Hematopoietic multipotent progenitor cell treated with erythropoietin and hydrocortisone succinate and interleukin-3 and kit ligand, for 6 days (in vitro differentiated cells): ENCODE data around the gene NOSIP.

Experiments
- DNase-seq: peaks from one replicate; pipeline ENCODE4 v3.0.0-alpha.2; 2015

NOSIP gene

GRCh38 chr19:49594993-49595818 is 14.8 kb upstream of the NOSIP start:
- DNase-seq = no peak

GRCh38 chr19:49594157-49594992 is 14.0 kb upstream of the NOSIP start:
- DNase-seq = no peak

GRCh38 chr19:49593233-49594113 is 13.1 kb upstream of the NOSIP start:
- peak; percentile 98 for DNase-seq

GRCh38 chr19:49592486-49593232 is 12.3 kb upstream of the NOSIP start:
- DNase-seq = peak; percentile 58

GRCh38 chr19:49591731-49592485 is 11.6 kb upstream of the NOSIP start:
- DNase-seq = peak; percentile 65

DNA sequence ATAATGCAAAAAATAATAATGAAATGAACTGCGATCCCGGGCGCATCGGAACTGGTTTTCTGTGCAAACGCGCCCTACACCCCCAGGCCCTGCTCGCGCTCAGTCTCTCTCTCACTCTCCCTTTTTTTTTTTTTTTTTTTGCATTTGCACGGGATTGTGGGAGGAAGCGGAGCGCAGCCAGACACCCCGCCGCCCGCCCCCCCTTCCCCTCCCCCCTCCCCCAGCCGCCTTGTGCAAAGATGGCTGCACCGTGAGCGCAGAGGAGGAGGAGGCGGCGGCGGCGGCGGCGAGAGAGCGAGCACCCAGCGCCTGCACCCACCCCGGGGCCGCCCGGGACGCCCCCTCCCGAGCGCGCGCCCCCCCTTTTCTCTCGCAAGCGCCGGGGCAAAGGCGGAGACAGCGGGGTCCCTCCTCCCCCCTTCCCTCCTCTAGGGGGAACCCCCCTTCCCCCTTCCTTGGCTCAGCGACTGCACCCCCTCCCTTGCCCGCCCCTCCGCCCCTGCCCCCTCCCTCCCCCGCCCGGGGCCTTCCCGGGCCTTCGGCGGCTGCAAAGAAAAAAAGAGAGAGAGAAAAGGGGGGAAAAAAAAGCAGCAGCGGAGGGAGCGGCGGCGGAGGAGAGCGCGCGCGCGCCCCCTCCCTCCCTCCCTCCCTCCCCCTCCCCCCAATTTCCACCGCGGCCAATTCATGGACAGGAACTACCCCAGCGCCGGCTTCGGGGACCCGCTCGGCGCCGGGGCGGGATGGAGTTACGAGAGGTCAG is 10.8 kb upstream of the NOSIP start, which contains the start of gene PRR12:
Gene PRR12, plus strand, starts transcription at position 212 of the 760 bp plus-strand sequence. Its CDS starts 473 bp downstream, at position 685.
- DNase-seq = peak; percentile 87

GRCh38 chr19:49590071-49590970 is 10.0 kb upstream of the NOSIP start:
- DNase-seq = peak; percentile 100

GRCh38 chr19:49589502-49589905 is 9.1 kb upstream of the NOSIP start:
- DNase-seq = no peak

DNA sequence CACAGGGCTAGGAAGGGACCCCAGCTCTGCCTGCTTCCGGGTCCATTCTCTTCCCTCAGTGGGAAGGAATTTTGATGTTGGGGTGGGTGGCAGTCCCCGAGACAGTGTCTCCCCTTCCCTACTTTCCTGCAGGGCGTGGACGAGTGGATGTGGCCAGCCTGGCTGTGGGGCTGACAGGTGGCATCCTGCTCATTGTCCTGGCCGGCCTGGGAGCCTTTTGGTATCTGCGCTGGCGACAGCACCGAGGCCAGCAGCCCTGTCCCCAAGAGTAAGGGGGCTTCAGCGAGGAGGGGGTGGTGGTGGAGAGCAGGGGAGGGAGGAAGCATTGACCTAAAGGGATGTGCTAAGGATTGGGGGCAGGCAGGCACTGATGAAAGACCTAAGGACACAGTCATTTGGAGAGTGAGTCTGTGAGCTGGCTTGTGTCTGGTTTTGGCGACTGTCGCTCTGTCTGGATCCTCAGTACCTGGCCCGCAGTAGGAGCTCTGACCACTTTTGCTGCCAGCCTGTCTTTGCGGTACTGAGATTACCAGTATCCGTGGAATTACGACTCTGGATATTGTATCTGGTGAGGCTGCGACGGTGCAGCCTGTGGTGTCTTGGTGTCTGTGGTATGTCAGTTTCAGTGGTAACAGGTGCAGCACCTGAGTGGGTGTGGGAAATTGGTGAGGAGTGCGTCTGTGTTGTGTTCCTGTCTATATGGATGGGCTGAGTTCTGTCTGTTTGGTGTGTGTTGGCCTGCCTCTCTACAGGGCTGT is 8.2 kb upstream of the NOSIP start:
- DNase-seq = no peak

DNA sequence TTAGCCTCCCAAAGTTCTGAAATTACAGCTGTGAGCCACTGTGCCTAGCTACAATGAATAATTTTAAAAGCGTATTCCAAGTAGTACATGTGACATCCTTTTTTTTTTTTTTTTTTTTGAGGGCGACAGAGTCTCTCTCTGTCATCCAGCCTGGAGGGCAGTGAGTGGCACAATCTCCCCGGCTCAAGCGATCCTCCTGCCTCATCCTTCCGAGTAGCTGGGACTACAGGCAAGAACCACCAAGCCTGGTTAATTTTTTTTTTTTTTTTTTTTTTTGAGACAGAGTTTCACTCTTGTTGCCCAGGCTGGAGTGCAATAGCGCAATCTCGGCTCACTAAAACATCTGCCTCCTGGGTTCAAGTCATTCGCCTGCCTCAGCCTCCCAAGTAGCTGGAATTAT is 6.9 kb upstream of the NOSIP start:
- no peak for DNase-seq

- DNase-seq = no peak
Measured at GRCh38 chr19:49585023-49585422, 4.7 kb upstream of the NOSIP start.

DNA sequence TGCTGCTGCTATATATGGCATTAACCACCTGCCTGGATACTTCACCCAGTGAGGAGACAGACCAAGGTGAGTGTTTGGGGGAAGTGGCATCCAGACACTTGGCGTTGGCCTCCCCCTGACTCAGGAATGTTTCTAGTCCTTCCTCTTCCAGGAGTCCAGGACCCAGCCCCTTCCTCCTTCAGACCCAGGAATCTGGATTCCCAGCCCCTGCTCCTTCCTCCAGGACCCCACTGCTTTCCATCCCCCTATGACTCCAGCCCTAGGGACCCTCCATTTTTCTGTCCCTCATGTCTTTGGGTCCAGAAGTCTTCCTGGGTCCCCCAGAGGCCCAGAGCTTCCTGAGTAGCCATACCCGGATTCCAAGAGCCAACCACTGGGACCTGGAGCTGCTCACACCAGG is 2.9 kb upstream of the NOSIP start:
- DNase-seq = no peak

- DNase-seq = no peak
Measured at GRCh38 chr19:49581007-49581508, 702 bp upstream of the NOSIP start, which contains the start of gene PRRG2. Gene PRRG2, plus strand, starts transcription at chr19:49581316. Its CDS starts 1,904 bp downstream, at chr19:49583220.

DNA sequence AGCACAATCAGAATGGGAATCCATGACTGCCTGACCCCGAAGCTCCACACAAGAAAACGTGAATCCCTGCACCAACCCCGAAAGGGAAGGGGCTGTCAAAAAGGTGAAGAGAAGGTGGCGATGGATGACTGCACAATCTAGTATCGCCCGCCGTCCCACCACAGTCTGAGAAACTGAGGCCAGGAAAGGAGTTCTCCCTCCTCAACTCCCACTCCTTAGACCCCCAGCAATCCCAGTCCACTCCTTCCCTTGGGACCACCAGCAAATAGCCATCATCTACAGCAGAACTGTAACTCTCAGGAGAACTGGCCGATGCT is 451 bp downstream of the NOSIP start:
- DNase-seq = peak; percentile 23

GRCh38 chr19:49579193-49579592 is 1.2 kb downstream of the NOSIP start:
- DNase-seq = peak; percentile 25

GRCh38 chr19:49574206-49574755 is 6.1 kb downstream of the NOSIP start:
- DNase-seq = peak; percentile 36

- DNase-seq = no peak
Measured at GRCh38 chr19:49573425-49573824, 6.9 kb downstream of the NOSIP start.

- DNase-seq = no peak
Measured at GRCh38 chr19:49573009-49573408, 7.3 kb downstream of the NOSIP start.
